ENCODE results near the gene SLC8B1. TPM values are rescaled to one million over a fixed set of nuclear protein-coding genes. Genes with fewer than 3 reads are reported as not detected.

The SLC8B1 gene
- total RNA-seq, 1 donor from 2014 or later, result 44.6 TPM

DNA sequence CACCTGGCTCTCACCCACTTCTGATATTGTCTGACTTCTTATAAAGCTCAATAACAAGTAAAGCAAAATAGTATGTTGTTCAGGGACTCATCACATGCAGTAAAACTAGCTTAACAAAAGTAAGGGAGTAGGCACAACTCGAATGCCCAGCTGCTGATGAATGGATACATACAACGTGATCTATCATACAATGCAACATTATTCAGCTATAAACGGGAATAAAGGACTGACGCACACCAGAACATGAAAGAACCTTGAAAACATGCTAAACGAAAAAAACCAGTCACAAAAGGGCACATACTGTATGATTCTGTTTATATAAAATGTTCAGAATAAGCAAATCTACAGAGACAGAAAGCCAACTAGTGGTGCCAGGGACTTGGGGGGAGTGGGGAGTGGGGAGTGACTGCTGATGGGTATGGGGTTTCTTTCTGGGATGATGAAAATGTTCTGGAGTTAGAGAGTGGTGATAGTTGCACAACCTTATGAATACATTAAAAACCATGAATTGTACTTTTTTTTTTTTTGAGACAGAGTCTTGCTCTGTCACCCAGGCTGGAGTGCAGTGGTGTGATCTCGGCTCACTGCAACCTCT, 34.6 kb upstream of the SLC8B1 start:
- TF ChIP-seq, protein P1, sequence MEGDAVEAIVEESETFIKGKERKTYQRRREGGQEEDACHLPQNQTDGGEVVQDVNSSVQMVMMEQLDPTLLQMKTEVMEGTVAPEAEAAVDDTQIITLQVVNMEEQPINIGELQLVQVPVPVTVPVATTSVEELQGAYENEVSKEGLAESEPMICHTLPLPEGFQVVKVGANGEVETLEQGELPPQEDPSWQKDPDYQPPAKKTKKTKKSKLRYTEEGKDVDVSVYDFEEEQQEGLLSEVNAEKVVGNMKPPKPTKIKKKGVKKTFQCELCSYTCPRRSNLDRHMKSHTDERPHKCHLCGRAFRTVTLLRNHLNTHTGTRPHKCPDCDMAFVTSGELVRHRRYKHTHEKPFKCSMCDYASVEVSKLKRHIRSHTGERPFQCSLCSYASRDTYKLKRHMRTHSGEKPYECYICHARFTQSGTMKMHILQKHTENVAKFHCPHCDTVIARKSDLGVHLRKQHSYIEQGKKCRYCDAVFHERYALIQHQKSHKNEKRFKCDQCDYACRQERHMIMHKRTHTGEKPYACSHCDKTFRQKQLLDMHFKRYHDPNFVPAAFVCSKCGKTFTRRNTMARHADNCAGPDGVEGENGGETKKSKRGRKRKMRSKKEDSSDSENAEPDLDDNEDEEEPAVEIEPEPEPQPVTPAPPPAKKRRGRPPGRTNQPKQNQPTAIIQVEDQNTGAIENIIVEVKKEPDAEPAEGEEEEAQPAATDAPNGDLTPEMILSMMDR (IDR thresholded peaks at IDR 0.05; ENCODE audit: unreplicated experiment), result no peak
- no peaks in the 10 kb centered on the region for H3K9me3 Mint-ChIP-seq (ENCODE audit: unreplicated experiment)
- H3K36me3 Mint-ChIP-seq (ENCODE audit: low read depth, unreplicated experiment), result peaks cover 6% of the 10 kb centered on the region
- no peaks in the 10 kb centered on the region for H3K4me1 Mint-ChIP-seq (ENCODE audit: unreplicated experiment)
- no peak for DNase-seq (ENCODE audit: low spot score)
- peaks cover 7% of the 10 kb centered on the region for H3K27me3 Mint-ChIP-seq (ENCODE audit: unreplicated experiment)
- H3K4me3 Mint-ChIP-seq (ENCODE audit: unreplicated experiment), result no peak overlapping the region
- H3K27ac Mint-ChIP-seq (ENCODE audit: unreplicated experiment), result no peak overlapping the region

DNA sequence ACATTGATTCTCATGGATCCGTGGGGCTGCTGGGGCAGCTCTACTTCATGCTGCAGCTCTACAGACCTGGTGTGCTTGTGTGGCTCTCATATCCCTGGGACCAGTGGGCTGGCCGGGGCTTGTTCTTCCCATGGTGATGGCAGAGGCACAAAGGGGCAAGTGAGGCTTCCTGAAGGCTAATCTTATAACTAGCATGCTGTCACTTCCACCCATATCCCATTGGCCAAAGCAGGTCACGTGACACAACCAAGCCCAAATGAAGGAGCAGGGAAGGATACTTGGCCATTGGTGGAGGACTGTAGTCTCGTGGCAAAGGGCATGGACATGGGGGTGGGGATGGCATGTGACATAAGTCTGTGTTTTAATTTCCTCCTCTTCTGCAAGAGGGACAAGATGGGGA, 33.4 kb upstream of the SLC8B1 start:
- TF ChIP-seq, protein P1 (IDR thresholded peaks at IDR 0.05; ENCODE audit: unreplicated experiment), result no peak
- Mint-ChIP-seq H3K36me3 (ENCODE audit: low read depth, unreplicated experiment) (no peaks in the 10 kb centered on the region), H3K27me3 (ENCODE audit: unreplicated experiment) (peaks cover 6% of the 10 kb centered on the region), H3K27ac (ENCODE audit: unreplicated experiment) (no peak overlapping the region), H3K9me3 (ENCODE audit: unreplicated experiment) (no peaks in the 10 kb centered on the region), H3K4me3 (ENCODE audit: unreplicated experiment) (no peak overlapping the region), H3K4me1 (ENCODE audit: unreplicated experiment) (no peaks in the 10 kb centered on the region)
- no peak for DNase-seq (ENCODE audit: low spot score)

DNA sequence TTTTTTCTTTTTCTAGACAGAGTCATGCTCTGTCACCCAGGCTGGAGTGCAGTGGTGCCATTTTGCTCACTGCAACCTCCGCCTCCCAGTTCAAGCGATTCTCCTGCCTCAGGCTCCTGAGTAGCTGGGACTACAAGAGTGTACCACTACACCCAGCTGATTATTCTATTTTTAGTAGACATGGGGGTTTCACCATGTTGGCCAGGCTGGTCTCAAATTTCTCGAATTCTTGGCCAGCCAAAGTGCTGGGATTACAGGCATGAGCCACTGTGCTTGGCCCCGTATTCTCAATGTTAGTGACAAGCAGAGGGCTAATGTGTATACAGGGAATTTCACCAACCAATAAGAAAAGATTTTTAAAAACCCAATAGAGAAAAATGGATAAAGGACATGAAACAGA, 31.9 kb upstream of the SLC8B1 start:
- H3K27me3 Mint-ChIP-seq (ENCODE audit: unreplicated experiment), result peaks cover 6% of the 10 kb centered on the region
- no peak overlapping the region for H3K27ac Mint-ChIP-seq (ENCODE audit: unreplicated experiment)
- no peaks in the 10 kb centered on the region for H3K36me3 Mint-ChIP-seq (ENCODE audit: low read depth, unreplicated experiment)
- H3K9me3 Mint-ChIP-seq (ENCODE audit: unreplicated experiment), result no peaks in the 10 kb centered on the region
- TF ChIP-seq, protein P1 (IDR thresholded peaks at IDR 0.05; ENCODE audit: unreplicated experiment), result no peak
- no peak overlapping the region for H3K4me3 Mint-ChIP-seq (ENCODE audit: unreplicated experiment)
- H3K4me1 Mint-ChIP-seq (ENCODE audit: unreplicated experiment), result no peaks in the 10 kb centered on the region
- no peak for DNase-seq (ENCODE audit: low spot score)

DNA sequence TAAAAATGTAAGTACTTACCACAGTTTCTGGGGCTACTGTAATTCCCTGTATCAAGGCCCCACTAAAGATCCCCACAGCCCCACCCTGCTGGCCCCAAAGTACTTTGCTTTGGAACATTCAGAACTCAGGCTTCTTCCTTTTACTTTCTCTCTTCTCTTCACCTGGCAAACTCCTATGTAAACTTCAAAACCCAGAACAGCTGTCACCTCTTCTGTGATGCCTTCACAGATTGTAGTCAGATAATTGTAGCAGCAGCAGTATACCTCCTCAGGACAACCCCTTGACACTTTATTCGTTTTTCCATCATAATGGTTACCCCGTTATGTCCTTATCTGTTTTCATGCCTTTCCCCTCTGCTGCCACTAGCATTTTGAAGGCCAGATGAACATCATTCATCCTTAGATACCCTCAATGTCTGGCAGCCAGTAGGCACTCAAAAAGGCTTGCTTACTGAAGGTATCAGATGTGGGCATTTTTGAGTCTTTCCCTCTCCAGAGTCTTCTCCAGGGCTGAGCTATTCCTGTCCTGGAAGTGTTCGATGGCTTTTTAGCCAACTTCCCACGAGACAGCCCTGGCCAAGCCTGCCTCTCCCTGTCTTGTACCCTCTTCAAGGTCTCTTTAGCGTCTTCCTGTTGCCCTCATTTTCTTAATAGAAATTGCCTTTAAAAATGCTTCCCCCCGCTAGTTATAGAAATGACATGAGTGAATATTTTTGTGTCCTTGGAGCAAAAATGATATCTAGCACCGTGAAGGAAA, 30.9 kb upstream of the SLC8B1 start:
- TF ChIP-seq, protein P1 (IDR thresholded peaks at IDR 0.05; ENCODE audit: unreplicated experiment), result no peak
- peaks cover 5% of the 10 kb centered on the region for H3K27me3 Mint-ChIP-seq (ENCODE audit: unreplicated experiment)
- H3K4me1 Mint-ChIP-seq (ENCODE audit: unreplicated experiment), result no peaks in the 10 kb centered on the region
- H3K4me3 Mint-ChIP-seq (ENCODE audit: unreplicated experiment), result no peak overlapping the region
- H3K27ac Mint-ChIP-seq (ENCODE audit: unreplicated experiment), result no peak overlapping the region
- H3K9me3 Mint-ChIP-seq (ENCODE audit: unreplicated experiment), result no peaks in the 10 kb centered on the region
- H3K36me3 Mint-ChIP-seq (ENCODE audit: low read depth, unreplicated experiment), result no peaks in the 10 kb centered on the region
- DNase-seq (ENCODE audit: low spot score), result no peak

DNA sequence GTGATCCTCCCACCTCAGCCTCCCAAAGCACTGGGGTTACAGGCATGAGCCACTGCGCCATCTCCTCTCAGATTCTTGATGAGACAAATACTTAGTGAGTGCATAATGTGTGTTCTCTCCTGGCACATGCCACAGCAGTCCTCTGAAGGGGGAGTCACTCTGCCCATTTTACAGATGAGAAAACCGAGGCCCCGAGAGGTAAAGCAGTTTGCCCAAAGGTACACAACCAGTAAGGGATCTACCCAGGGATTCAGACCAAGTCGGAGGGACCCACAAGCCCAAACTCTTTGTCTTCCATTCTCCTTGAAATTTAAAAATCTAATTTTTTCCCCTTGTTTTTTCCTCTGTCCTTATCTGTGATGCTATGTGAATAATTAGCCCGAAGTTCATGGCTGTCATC, 29.8 kb upstream of the SLC8B1 start:
- no peak overlapping the region for H3K27ac Mint-ChIP-seq (ENCODE audit: unreplicated experiment)
- H3K9me3 Mint-ChIP-seq (ENCODE audit: unreplicated experiment), result no peaks in the 10 kb centered on the region
- H3K4me3 Mint-ChIP-seq (ENCODE audit: unreplicated experiment), result no peak overlapping the region
- H3K27me3 Mint-ChIP-seq (ENCODE audit: unreplicated experiment), result peaks cover 3% of the 10 kb centered on the region
- H3K4me1 Mint-ChIP-seq (ENCODE audit: unreplicated experiment), result no peaks in the 10 kb centered on the region
- TF ChIP-seq, protein P1 (IDR thresholded peaks at IDR 0.05; ENCODE audit: unreplicated experiment), result no peak
- no peaks in the 10 kb centered on the region for H3K36me3 Mint-ChIP-seq (ENCODE audit: low read depth, unreplicated experiment)
- no peak for DNase-seq (ENCODE audit: low spot score)

All from endothelial cell (in vitro differentiated cells).